DMS114 treated with DMSO at 0.1 percent for 48 hours (cell line): ENCODE results near the gene ZNF783.
"Not testable (repeated sequence)": the region's sequence is repeated elsewhere in the genome, so short reads cannot be mapped to it uniquely, and the experiment has no call there.

Source experiments
- DNase-seq: peaks from one replicate; lab custom pipeline; 2025; ENCODE audit not compliant: unreplicated experiment; lab: John Stamatoyannopoulos, UW

Gene ZNF783

GRCh38 chr7:149261829-149262617 is at the start of gene ZNF783:
Gene ZNF783 (plus strand): TSS chr7:149262196. CDS start chr7:149262334, 138 bp downstream.
- peak; percentile 73 for DNase-seq

GRCh38 chr7:149214020-149214720 is 47.8 kb upstream of the ZNF783 start:
- DNase-seq, result no peak

- no peak for DNase-seq
These were observed 45.6 kb upstream of the ZNF783 start for GRCh38 chr7:149216402-149216801.

- DNase-seq, result no peak
These were observed 44.4 kb upstream of the ZNF783 start for GRCh38 chr7:149217570-149217969.

DNA sequence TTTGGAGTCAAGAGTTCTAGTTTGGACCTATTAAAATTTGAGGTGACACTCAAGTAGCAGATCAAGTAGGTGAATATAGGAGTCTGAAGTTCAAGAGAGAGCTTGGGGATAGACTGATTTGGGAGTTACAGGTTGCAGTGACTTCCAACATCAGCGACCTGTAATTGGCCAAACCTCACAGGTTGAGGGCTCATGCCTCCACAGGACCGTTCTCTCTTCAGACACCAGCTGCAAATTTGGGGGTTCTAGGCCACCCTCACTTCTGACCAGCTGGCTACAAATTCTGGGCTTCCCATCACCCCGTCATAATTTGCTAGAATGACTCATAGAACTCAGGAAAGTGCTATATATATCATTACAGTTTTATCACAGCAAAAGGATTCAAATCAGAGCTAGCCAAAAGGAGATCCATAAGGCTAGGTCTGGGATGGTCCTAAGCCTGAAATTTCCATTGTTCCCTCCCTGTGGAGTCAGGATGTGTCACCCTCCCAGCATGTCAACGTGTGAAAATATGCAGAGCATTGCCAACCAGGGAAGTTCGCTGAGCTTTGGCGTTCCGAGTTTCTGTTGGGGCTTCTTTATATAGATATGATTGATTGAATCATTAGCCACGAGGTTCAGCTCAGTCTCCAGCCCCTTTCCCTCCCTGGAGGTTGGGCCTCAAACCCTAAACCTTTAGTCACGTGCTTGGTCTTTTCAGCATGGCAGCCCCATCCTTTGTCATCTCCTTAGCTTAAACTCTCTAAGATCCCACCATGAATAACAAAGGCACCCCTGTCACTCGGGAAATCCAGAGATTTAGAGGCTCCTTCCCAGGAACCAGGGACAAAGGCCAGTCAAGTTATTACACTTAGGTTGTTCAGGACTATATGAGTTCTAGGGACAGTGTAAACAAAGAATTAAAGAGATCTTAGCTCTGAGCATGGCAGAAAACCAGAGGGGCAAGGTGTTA is 43.3 kb upstream of the ZNF783 start:
- no peak for DNase-seq

DNA sequence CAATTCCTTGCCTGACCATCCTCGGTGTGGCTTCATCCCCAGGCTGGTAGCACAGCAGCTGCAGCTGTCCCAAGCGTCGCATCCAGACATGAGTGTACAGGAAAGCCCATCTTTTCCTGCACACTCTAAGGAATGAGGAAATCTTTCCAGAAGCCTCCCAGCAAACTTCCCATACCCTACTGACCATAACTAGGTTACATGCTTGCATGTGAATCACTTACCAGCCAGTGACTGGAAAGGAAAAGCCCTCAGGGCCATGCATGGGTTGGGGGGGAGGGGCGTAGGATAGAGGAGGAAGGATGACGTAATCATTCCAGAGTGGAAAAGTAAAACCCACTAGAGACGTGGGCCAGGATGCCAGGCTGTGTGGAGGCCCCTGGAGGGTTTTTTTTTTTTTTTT is 41.5 kb upstream of the ZNF783 start:
- no peak for DNase-seq

DNA sequence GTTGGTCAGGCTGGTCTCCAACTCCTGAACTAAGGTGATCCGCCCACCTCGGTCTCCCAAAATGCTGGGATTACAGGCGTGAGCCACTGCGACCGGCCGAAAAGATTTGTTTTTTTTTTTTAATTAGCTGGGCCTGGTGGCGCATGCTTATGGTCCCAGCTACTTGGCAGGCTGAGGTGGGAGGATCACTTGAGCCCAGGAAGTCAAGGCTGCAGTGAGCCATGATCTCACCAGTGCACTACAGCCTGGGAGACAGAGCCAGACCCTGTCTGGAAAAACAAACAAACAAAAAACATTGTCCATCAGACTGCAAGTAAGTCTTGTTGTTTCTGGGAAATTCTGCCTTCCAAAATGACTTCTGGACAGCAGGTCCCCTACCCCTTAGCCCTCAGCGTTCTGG is 38.8 kb upstream of the ZNF783 start:
- no peak for DNase-seq

- no peak for DNase-seq
These were observed 38.2 kb upstream of the ZNF783 start for GRCh38 chr7:149223761-149224160.

- DNase-seq, result no peak
These were observed 37.6 kb upstream of the ZNF783 start for GRCh38 chr7:149224352-149224751.

- DNase-seq, result no peak
These were observed 36.9 kb upstream of the ZNF783 start for GRCh38 chr7:149225106-149225505.

- no peak for DNase-seq
These were observed 36.3 kb upstream of the ZNF783 start for GRCh38 chr7:149225656-149226055.

GRCh38 chr7:149226366-149226765 is 35.6 kb upstream of the ZNF783 start:
- not testable (repeated sequence) for DNase-seq

DNA sequence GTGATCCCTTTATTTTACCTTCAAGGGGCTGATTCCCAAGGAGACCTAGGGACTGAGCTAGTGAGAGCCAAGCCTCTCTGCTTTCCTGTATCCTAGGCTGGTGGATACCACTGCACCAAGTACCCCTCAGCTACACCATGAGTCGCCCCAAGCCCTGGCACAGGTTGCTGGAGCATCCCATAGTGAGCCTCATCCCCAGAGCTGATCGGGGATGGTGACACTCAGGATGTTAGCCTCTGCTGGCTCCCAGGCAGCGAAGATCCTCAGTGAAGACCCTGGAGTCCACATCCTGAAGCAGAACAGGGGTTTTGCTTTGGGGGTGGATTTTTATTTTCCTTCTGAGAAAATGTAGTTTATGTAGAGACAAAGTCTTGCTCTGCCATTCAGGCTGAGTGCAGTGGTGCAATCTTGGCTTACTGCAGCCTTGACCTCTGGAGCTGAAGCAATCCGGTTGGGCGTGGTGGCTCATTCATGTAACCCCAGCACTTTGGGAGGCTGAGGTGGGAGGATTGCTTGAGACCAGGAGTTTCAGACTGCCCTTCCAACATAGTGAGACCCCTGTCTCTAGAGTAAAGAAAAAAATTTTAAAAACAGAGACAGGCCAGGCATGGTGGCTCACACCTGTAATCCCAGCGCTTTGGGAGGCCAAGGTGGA is 35.0 kb upstream of the ZNF783 start:
- DNase-seq, result no peak

GRCh38 chr7:149228831-149229471 is 33.0 kb upstream of the ZNF783 start:
- DNase-seq, result no peak

DNA sequence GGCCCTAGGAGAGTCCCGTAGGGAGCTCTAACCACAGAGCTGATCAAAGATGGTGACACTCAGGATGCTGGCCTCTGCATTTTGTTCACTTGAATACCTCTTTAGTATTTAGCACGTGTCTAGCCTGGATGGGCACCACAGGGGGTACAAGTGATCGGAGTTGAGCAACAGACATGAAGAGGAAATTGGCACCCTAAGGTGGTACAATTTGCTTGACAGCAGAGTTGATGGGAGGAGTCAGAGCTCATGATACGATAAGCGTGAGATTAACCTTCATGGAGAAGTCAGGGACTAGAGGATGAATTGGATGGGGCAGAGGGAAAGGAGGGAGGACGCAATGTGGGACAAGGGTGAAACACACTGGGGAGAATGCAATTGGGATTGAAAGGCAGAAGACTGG is 32.5 kb upstream of the ZNF783 start:
- no peak for DNase-seq

DNA sequence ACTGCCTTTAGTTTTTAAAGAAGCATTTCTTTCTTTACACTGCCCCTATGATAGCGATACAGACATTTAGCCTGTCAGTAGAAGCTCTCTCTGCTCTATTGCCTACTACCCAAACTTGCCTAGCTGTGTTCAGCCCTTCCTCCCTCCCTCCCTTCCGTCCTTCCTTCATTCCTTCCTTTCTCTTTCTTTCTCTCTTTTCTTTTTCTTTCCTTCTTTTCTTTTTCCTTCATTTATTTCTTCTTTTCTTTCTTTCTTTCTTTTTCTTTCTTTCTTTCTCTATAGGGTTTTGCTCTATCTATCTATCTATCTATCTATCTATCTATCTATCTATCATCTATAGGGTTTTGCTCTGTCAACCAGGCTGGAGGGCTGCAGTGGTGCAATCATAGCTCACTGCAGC is 29.6 kb upstream of the ZNF783 start:
- no peak for DNase-seq

DNA sequence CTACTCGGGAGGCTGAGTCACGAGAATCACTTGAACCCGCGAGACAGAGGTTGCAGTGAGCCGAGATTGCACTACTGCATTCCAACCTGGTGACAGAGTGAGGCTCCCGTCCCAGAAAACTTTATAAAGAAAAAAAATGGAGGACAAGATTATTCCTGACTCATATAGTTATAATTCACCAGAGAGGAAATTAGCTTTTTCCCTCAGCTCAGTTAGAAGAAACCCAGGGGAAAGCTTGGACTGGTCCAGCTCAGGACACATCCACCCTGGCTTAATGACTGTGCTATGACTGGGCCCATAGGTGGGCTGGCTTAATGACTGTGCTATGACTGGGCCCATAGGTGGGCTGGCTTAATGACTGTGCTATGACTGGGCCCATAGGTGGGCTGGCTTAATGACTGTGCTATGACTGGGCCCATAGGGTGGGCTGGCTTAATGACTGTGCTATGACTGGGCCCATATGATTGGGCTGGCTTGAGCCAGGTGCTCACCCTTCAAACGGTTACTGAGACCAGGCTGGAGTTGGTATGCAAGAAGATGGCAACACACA is 28.3 kb upstream of the ZNF783 start:
- DNase-seq, result not testable (repeated sequence)

DNA sequence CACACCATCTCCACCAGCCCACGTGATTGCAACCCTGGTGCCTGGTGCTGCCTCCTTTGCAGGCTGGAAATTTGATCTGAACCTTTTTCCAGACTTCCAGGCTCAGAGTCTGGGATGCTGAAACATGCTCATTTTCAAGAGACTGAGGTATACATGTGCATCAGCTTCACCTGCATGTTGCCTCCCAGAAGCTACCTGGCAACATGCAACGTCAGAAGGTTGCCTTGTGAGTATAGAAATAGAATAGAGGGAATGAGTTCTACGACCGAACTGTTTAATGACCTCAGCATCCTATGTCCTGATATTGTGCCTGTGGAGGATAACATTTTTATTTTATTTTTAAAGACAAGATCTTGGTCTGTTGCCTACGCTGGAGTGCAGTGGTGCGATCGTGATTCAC is 24.5 kb upstream of the ZNF783 start:
- no peak for DNase-seq

DNA sequence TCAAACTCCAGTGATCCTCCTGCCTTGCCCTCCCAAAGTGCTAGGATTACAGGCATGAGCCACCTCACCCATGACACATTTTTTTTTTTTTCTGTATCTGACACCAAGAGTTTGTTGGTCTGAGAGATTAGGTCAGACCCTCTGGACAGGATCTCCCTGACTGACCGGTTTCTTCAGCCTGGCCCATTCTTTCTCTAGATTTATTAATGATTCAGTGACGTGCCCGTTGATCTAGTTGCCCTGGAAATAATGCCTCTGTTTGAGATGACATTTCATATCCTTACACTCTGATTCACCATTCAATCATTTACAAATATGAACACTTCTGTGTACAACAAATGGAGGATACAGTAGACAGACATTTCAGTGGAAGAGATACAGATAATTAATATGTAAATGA is 23.9 kb upstream of the ZNF783 start:
- DNase-seq, result no peak
